HepG2 (cell line): ENCODE data around the gene MIR17HG. TPM values are rescaled to one million over a fixed set of nuclear protein-coding genes. Genes with fewer than 3 reads are reported as not detected.

Experiments
- CBX1 ChIP-seq: IDR thresholded peaks from one replicate; pipeline ENCODE4 v1.6.1; 2016; ENCODE audit warnings: antibody characterized with exemption, low read depth
- FOXK2 ChIP-seq: fragments of 450-650 bp; IDR thresholded peaks from 2 replicates; pipeline ENCODE4 v1.6.1; 2016
- IRF9 ChIP-seq: sonication (generic); formaldehyde crosslinking; IDR thresholded peaks from 2 replicates; pipeline ENCODE4 v1.8.0; 2022; ENCODE audit warnings: missing genetic modification reagents, mild to moderate bottlenecking, borderline replicate concordance
- MTF1 ChIP-seq: sonication (generic); formaldehyde crosslinking; IDR thresholded peaks from 2 replicates; pipeline ENCODE4 v1.5.0; 2020; ENCODE audit warnings: missing genetic modification reagents
- PBX2 ChIP-seq: IDR thresholded peaks from 2 replicates; pipeline ENCODE4 v1.6.1; 2016; ENCODE audit warnings: control low read depth
- REL ChIP-seq: sonication (generic); formaldehyde crosslinking; conservative IDR thresholded peaks from 2 replicates; pipeline ENCODE4 v1.8.0; 2022; ENCODE audit warnings: mild to moderate bottlenecking, missing genetic modification reagents, moderate library complexity
- SAFB2 ChIP-seq: sonication (generic); formaldehyde crosslinking; IDR thresholded peaks from 2 replicates; pipeline ENCODE4 v1.5.1; 2020; ENCODE audit warnings: missing genetic modification reagents, low read depth, mild to moderate bottlenecking, borderline replicate concordance
- SALL1 ChIP-seq: sonication (generic); formaldehyde crosslinking; IDR thresholded peaks from 2 replicates; pipeline ENCODE4 v1.8.0; 2022; ENCODE audit warnings: mild to moderate bottlenecking, missing genetic modification reagents
- ZBTB2 ChIP-seq: sonication (generic); formaldehyde crosslinking; IDR thresholded peaks from 2 replicates; pipeline ENCODE4 v1.8.0; 2022; ENCODE audit warnings: low read depth, missing genetic modification reagents
- ZBTB40 ChIP-seq, 2 experiments: fragments of 450-650 bp in 1 of 2; sonication (generic) in 1 of 2; formaldehyde crosslinking in 1 of 2; IDR thresholded peaks; 2 replicates each; pipeline versions ENCODE4 v1.6.1 to v1.8.0; 2016 to 2022; ENCODE audit warnings: antibody characterized with exemption in 1 of 2, mild to moderate bottlenecking in 1 of 2, missing genetic modification reagents in 1 of 2
- ZBTB44 ChIP-seq: sonication (generic); formaldehyde crosslinking; IDR thresholded peaks from 2 replicates; pipeline ENCODE4 v1.4.0; 2020; ENCODE audit warnings: missing genetic modification reagents
- ZIK1 ChIP-seq: sonication (generic); formaldehyde crosslinking; IDR thresholded peaks from 2 replicates; pipeline ENCODE4 v1.5.0; 2020; ENCODE audit warnings: mild to moderate bottlenecking, low read depth, missing genetic modification reagents, borderline replicate concordance
- ZNF317 ChIP-seq: sonication (generic); formaldehyde crosslinking; IDR thresholded peaks from 2 replicates; pipeline ENCODE4 v1.5.0; 2020; ENCODE audit warnings: mild to moderate bottlenecking, missing genetic modification reagents
- polyA plus RNA-seq, 8 experiments: library from polyadenylated mRNA; depleted of rRNA in 3 of 8; stranded (reverse) in 7 of 8; unstranded in 1 of 8; fragments of >200 nt; fragmentation: Illumina TruSeq in 4 of 8; extraction: Trizol in 4 of 8; gene quantifications; 2 replicates each; pipeline versions ENCODE4 v1.2.1 to v1.2.3, GENCODE V29; 2011 to 2016; ENCODE audit warnings: low read depth in 4 of 8, missing spikeins in 1 of 8, mixed read lengths in 1 of 8; ENCODE audit not compliant: insufficient read depth in 1 of 8
- total RNA-seq, 5 experiments: library from RNA; depleted of rRNA; stranded (reverse); fragments of >200 nt; fragmentation: Illumina TruSeq; extraction: Trizol; gene quantifications; 2 replicates each; pipeline ENCODE4 v1.2.3, GENCODE V29; 2016; ENCODE audit warnings: low read depth in 1 of 5

The MIR17HG gene
- total and polyA plus RNA-seq, 2 of the 13 experiments (the other 11 are each of a cell fraction or from before 2014, with no cell fraction given) = 2.5 to 12.3 TPM

GRCh38 chr13:91347202-91347995 is at the start of gene MIR17HG (continued):
- TF ChIP-seq ZBTB40 (IDR thresholded peaks at IDR 0.05) = no peak
- peak; percentile 68; the same call in 1 of the 2 replicates for TF ChIP-seq ZBTB40 (CRISPR knock-in tag; IDR thresholded peaks at IDR 0.05)
- TF ChIP-seq SAFB2 = peak; percentile 50; the same call in 1 of the 2 replicates
- peak; percentile 64 for TF ChIP-seq PBX2 (CRISPR knock-in tag)
- TF ChIP-seq REL = no peak
- peak; percentile 24 for TF ChIP-seq MTF1
- 0 out of 2 replicates have a peak, but pooled peaks have one; percentile 58 for TF ChIP-seq ZNF317 (CRISPR knock-in tag)
- TF ChIP-seq ZBTB44 (CRISPR knock-in tag) = peak; percentile 57; the same call in 1 of the 2 replicates
- TF ChIP-seq SALL1 (CRISPR knock-in tag) = peak; percentile 66
- TF ChIP-seq CBX1 = peak; percentile 67
- TF ChIP-seq ZIK1 (CRISPR knock-in tag) = peak; percentile 42; the same call in 1 of the 2 replicates
- TF ChIP-seq FOXK2 = peak; percentile 65; the same call in 1 of the 2 replicates
- peak; percentile 63 for TF ChIP-seq ZBTB2 (CRISPR knock-in tag)
- peak; percentile 64; the same call in 1 of the 2 replicates for TF ChIP-seq IRF9 (CRISPR knock-in tag)
